C4-2B (cell line): Measurements from ENCODE around the gene PARPBP.

ENCODE experiments used
- ZFX ChIP-seq: fragments of 450-650 bp; IDR thresholded peaks from 2 replicates; pipeline ENCODE4 v1.6.1; 2017
- TF ChIP-seq, protein P1 (sequence below): fragments of 450-650 bp; conservative IDR thresholded peaks from 2 replicates; pipeline ENCODE4 v1.5.1; 2017; ENCODE audit warnings: mild to moderate bottlenecking

DNA sequence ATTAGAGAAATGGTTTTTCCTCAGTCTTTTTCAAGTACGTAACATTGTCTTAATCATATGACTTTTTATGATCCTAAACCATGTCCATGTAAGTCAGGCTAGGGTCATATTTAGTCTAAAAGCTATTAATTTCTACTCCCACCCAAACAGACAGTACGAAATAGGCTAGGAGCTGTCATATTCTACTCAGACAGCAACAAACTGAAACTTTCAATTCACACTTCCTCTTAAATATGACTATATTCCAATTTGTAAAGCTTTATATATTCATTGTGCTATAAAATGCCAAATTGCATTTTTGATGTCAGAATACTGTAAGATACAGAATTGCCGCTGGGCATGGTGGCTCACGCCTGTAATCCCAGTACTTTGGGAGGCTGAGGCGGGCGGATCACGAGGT, 3.6 kb upstream of the PARPBP start:
- no peak for TF ChIP-seq ZFX
- TF ChIP-seq, protein P1, sequence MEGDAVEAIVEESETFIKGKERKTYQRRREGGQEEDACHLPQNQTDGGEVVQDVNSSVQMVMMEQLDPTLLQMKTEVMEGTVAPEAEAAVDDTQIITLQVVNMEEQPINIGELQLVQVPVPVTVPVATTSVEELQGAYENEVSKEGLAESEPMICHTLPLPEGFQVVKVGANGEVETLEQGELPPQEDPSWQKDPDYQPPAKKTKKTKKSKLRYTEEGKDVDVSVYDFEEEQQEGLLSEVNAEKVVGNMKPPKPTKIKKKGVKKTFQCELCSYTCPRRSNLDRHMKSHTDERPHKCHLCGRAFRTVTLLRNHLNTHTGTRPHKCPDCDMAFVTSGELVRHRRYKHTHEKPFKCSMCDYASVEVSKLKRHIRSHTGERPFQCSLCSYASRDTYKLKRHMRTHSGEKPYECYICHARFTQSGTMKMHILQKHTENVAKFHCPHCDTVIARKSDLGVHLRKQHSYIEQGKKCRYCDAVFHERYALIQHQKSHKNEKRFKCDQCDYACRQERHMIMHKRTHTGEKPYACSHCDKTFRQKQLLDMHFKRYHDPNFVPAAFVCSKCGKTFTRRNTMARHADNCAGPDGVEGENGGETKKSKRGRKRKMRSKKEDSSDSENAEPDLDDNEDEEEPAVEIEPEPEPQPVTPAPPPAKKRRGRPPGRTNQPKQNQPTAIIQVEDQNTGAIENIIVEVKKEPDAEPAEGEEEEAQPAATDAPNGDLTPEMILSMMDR, result no peak
